Thyroid gland (tissue), 4 donors: ENCODE data around the gene NANOG.
"Not testable (repeated sequence)": the region's sequence is repeated elsewhere in the genome, so short reads cannot be mapped to it uniquely, and the experiment has no call there.

ENCODE experiments used
- POLR2A ChIP-seq, 2 donors: fragments of 450-650 bp; IDR thresholded peaks; one replicate each; pipeline ENCODE4 v1.6.1; 2017; ENCODE audit warnings: antibody characterized with exemption in 2 of 2, mild to moderate bottlenecking in 2 of 2, moderate library complexity in 1 of 2
- TF ChIP-seq, protein P1 (sequence below), 6 experiments: fragments of 200-600 bp in 3 of 6; fragments of 450-650 bp in 3 of 6; sonication (generic) in 3 of 6; IDR thresholded peaks; one replicate each; pipeline ENCODE4 v1.5.1; 2016 to 2019; ENCODE audit warnings: antibody characterized with exemption in 6 of 6, mild to moderate bottlenecking in 2 of 6, inconsistent platforms in 1 of 6, moderate library complexity in 1 of 6

DNA sequence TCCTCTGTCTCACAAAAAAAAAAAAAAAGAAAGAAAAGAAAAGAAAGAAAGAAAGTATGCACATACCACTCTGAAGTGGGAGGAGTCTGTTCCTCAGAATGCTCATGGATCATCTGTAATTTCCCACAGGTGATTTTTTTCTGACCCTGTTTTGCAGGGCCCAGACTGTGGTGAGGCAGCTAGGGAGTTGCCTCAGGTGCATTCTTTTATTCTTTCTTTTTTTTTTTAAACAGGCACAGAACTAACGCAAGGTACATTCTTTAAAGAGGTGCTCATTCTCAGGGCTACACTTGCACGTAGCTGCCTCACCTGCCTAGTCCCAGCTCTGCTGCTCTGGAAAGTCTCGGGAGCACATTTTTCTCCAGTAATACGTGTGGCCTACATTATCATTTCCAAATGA lies 36.6 kb downstream of the NANOG start:
- TF ChIP-seq, protein P1, sequence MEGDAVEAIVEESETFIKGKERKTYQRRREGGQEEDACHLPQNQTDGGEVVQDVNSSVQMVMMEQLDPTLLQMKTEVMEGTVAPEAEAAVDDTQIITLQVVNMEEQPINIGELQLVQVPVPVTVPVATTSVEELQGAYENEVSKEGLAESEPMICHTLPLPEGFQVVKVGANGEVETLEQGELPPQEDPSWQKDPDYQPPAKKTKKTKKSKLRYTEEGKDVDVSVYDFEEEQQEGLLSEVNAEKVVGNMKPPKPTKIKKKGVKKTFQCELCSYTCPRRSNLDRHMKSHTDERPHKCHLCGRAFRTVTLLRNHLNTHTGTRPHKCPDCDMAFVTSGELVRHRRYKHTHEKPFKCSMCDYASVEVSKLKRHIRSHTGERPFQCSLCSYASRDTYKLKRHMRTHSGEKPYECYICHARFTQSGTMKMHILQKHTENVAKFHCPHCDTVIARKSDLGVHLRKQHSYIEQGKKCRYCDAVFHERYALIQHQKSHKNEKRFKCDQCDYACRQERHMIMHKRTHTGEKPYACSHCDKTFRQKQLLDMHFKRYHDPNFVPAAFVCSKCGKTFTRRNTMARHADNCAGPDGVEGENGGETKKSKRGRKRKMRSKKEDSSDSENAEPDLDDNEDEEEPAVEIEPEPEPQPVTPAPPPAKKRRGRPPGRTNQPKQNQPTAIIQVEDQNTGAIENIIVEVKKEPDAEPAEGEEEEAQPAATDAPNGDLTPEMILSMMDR (IDR thresholded peaks at IDR 0.05), result not testable (repeated sequence)
- TF ChIP-seq POLR2A (IDR thresholded peaks at IDR 0.05), result not testable (repeated sequence)
